ENCODE results near the gene KLHL10. TPM values are rescaled to one million over a fixed set of nuclear protein-coding genes. Genes with fewer than 3 reads are reported as not detected.

KLHL10 gene
- total and polyA plus RNA-seq, 9 of the 15 experiments (the other 6 are each of a cell fraction or from before 2014, with no cell fraction given) = 0.06 to 0.56 (median 0.12) TPM; not detected in 5

DNA sequence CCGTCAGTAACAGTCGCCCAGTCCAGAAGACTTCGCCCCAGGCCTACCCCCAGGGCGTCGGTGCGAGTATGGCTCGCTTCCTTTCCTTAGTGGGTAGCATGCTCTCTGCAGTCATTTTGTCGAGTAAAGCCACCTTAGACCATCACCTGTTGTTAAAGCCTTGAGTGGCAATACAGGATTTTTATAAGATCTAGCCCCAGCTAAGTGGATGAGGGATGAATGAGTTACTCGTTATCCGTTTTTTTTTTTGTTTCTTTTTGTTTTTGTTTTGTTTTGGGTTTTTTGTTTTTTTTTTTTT is 27.9 kb downstream of the KLHL10 start (continued):
- TF ChIP-seq UBTF (IDR thresholded peaks at IDR 0.05; ENCODE audit: borderline replicate concordance in 1 of 2, low read depth in 2 of 2, low read length in 2 of 2) (0 out of 4 replicates have a peak, but pooled peaks of 1 of the 2 experiments have one; percentile 50), ZNF263 (CRISPR knock-in tag; IDR thresholded peaks at IDR 0.05; ENCODE audit: borderline replicate concordance) (peak; percentile 32; the same call in 1 of the 2 replicates), NFE2L1 (tag; IDR thresholded peaks at IDR 0.05; ENCODE audit: borderline replicate concordance, low read depth) (no peak), MTA3 (IDR thresholded peaks at IDR 0.05; ENCODE audit: borderline replicate concordance) (0 out of 2 replicates have a peak, but pooled peaks have one; percentile 8), ZNF347 (CRISPR knock-in tag; IDR thresholded peaks at IDR 0.05; ENCODE audit: low read depth) (no peak), ZC3H8 (IDR thresholded peaks at IDR 0.05) (0 out of 2 replicates have a peak, but pooled peaks have one; percentile 42), FIP1L1 (IDR thresholded peaks at IDR 0.05; ENCODE audit: low read depth, low read length, poor library complexity, severe bottlenecking) (peak; percentile 2), NEUROD1 (IDR thresholded peaks at IDR 0.05; ENCODE audit: borderline replicate concordance, low read depth, low read length, partially characterized antibody) (no peak), CREM (IDR thresholded peaks at IDR 0.05; ENCODE audit: low read depth) (peak; percentile 56; the same call in 1 of the 2 replicates), RB1 (IDR thresholded peaks at IDR 0.05; ENCODE audit: low read depth) (no peak), PRPF4 (IDR thresholded peaks at IDR 0.05; ENCODE audit: insufficient read depth, low read depth, low read length, poor library complexity, severe bottlenecking) (no peak), SMC3 (conservative IDR thresholded peaks at IDR 0.05; ENCODE audit: insufficient read depth, low read depth, low read length) (no peak), TFAP4 (CRISPR knock-in tag; IDR thresholded peaks at IDR 0.05; ENCODE audit: borderline replicate concordance) (no peak), AFF4 (CRISPR knock-in tag; IDR thresholded peaks at IDR 0.05) (no peak), HES1 (IDR thresholded peaks at IDR 0.05; ENCODE audit: low read depth) (no peak)
- TF ChIP-seq, protein P1, sequence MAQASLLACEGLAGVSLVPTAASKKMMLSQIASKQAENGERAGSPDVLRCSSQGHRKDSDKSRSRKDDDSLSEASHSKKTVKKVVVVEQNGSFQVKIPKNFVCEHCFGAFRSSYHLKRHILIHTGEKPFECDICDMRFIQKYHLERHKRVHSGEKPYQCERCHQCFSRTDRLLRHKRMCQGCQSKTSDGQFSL (CRISPR knock-in tag; IDR thresholded peaks at IDR 0.05) = no peak
- TF ChIP-seq, protein P1 (tag; IDR thresholded peaks at IDR 0.05) = no peak

All from K562 (cell line).